ENCODE data around the gene SLC6A5.
A peak's percentile ranks its signal among the peaks of the same experiment; 100 is the strongest.

Gene SLC6A5

GRCh38 chr11:20626279-20626678, 26.9 kb downstream of the SLC6A5 start:
- no peak for DNase-seq

DNA sequence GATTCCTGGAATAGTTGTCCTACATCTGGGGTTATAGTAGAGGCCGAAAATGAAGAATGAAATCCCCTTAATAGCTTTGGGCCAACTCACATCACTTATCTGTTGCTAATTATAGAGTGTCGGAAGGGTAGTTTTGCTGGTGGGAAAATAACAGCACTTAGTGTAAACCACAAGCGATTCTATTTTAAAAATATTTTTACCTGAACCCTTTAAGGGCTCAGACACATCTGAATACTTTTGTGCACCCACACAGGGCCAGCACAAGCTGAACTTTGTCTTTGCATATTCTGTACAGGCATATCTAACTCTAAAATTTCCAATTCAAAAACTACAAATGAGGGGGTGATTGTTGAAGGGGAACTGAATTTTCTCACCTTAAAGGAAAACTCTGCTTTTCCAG, 27.6 kb downstream of the SLC6A5 start:
- no peak for DNase-seq

- no peak for DNase-seq
Observed at GRCh38 chr11:20627701-20628100, 28.3 kb downstream of the SLC6A5 start.

GRCh38 chr11:20631519-20632168, 32.2 kb downstream of the SLC6A5 start:
- DNase-seq: no peak

- DNase-seq: no peak
Observed at GRCh38 chr11:20632169-20632532, 32.7 kb downstream of the SLC6A5 start.

GRCh38 chr11:20634044-20634443, 34.6 kb downstream of the SLC6A5 start:
- no peak for DNase-seq

DNA sequence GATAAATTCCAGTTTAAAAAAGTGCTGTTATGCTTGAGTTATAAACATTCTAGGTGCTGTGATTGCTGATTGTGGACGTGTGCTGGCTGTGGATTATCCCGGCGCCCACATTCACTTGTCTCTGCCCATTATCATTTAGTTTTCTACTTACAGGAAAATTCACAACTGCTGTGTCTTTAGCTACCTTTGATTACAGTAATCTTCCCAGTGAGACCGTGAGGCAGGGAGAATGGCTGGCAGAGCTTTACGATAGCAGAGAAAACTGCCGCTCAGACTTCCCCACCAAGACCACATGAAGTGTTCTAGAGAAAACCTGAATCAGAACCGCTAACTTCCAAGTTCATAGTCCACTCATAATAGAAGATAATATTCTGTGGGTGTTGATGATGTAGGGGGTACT, 35.4 kb downstream of the SLC6A5 start:
- DNase-seq: no peak

- DNase-seq: no peak
Observed at GRCh38 chr11:20638074-20638473, 38.7 kb downstream of the SLC6A5 start.

GRCh38 chr11:20639688-20640087, 40.3 kb downstream of the SLC6A5 start:
- no peak for DNase-seq

DNA sequence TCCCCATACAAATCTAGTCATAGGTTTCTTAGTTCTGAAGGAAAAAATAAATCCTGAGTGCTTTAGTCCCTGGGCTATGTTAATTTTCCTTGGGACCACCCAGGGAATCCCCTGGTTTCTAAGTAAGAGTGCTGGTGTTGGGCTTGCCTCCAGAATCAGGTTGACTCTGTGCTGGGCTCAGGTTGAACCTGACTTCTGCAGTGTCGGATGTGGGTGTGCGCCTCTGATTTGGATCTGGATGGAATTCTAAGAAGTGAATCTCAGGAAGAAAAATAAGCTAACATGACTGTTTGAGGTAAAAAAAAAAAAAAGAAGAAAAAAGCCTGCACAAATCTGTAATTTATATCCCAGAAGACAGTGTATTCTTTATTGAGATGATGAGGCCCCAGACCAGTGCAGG, 41.0 kb downstream of the SLC6A5 start:
- DNase-seq: no peak

GRCh38 chr11:20644360-20644759, 45.0 kb downstream of the SLC6A5 start:
- no peak for DNase-seq

DNA sequence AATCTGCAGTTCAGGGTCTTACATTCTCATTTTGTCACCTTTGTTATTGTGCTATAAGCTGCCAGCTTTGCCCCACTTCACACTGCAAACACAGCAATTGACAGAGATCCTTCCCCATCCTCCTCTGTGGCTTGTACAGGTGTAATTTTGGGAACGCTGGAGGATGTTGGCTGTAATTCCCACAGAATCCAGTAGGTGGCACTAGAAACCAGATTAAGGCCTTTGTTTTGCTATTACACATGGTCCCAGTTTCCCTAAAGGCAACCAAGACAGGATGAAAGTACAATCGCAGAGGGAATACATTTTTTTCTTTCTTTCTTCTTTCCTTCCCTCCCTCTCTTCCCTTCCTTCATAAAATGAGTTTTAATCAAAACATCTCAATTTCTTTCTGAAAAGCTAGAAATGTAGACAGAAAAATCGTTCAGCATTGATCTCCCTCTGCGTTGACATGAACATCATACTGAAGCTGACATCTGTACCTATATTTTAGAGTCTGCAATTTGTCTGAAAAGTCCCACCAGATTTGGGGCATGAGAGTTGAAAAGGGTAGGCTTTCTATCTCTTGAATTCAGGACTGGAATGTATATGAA, 48.7 kb downstream of the SLC6A5 start:
- peak; percentile 41 to 57 for DNase-seq

DNA sequence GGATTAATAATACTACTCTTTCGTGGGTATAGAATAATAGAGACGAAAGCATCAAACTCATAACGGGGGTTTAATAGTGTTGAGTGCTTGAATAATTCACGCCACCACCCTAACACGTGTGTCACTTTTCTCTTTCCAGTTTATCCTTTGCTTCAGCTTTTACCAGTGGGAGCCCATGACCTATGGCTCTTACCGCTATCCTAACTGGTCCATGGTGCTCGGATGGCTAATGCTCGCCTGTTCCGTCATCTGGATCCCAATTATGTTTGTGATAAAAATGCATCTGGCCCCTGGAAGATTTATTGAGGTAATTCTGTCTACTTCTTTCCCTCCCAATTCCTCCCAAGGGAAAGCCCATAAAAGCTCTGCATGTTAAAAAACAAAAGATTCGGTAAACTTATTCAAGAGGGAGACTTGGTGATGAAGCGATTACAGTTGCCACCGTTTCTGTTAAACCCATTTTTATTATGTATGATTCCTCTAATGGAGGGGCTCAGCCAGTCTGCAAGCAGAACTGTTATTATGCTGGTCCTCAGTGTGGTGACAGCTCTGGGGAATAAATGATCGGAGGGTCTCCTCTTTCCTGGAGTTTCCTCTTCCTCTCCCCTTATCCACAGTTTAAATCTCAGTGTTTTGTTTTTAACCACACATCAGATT, 52.9 kb downstream of the SLC6A5 start:
- no peak for DNase-seq

GRCh38 chr11:20654038-20654437, 54.6 kb downstream of the SLC6A5 start:
- DNase-seq: no peak

GRCh38 chr11:20656901-20657300, 57.5 kb downstream of the SLC6A5 start:
- DNase-seq: no peak

DNA sequence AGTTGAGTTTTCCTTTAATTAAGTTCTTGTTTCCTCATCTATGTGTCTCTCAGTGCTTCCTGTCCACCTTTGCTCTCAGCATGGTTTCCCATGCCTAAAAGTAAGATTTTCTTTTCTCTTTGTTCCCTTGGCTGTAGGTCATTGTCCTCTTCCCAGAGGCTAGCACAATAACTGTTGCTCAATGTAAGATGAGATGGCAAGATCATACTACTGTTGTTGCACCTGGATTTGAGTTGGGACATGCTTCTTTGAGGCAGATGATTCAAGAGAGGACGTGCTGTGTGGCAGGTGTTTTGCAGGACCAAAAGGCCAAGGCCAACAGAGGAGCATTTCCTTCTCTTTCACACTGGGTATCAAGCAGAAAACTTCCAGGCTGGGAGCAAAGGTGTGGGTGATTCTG, 58.7 kb downstream of the SLC6A5 start:
- no peak for DNase-seq

DNA sequence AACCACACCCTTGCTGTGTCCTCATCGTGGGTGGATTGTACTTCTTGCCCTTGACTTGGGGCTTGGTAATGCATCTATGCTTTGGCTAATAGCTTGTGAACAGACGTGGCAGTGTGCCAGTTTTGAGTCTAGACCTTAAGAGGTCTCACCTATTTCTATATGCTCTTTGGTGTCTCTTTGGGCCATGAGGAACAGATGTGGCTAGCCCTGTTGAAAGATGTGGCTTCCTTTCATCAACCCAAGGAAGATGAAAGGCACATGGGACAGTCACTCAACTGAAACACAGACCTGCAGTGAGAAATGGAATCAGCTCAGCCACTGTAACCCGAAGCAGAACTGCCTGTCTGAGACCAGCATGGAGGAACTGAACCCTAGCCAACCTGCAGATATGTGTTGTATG, 62.0 kb downstream of the SLC6A5 start:
- DNase-seq: no peak

- DNase-seq: no peak
Observed at GRCh38 chr11:20661850-20662249, 62.4 kb downstream of the SLC6A5 start.

- DNase-seq: no peak
Observed at GRCh38 chr11:20668131-20668809, 68.9 kb downstream of the SLC6A5 start.

DNA sequence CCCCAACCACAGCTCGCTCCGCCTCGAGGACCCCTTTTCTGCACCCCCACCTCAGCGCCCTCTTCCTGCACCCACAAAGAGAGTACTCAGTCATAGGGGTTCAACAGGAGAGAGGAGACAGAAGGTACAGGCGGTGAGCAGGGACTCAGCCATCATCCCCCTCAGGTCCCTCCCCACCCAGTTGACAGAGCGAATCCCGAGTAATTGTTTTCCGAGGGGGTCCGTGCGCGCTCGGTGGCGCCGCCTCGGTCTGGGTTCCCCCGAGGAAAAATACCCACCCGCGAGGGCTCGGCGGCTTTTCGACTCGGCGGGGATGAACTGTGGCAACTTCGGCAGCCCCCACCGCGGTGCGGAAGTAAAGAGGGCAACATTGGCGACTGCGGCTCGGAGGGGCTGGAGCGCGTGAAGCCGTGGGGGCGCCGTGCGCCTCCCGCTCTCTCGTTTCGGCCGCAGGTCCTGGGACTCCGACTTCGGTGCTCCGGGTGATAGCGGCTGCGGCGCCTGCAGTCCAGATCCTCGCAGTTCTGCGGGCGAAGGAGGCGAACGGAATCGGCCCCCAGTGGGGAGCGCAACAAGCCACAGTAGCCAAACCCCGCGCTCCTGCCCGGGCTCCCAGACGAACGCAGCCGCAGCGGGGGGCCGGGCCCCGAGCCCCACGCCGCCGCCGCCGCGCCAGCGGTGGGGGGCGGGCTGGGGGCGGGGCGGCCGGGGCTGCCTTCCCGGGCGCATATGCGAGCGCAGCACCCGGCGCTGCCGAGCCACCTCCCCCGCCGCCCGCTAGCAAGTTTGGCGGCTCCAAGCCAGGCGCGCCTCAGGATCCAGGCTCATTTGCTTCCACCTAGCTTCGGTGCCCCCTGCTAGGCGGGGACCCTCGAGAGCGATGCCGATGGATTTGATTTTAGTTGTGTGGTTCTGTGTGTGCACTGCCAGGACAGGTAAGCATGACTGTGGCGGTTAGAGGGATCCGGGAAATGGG, 69.7 kb downstream of the SLC6A5 start, which contains the start of gene NELL1:
NELL1 (plus strand) TSS at position 743 of the 976 bp plus-strand sequence.
- no peak for DNase-seq

DNA sequence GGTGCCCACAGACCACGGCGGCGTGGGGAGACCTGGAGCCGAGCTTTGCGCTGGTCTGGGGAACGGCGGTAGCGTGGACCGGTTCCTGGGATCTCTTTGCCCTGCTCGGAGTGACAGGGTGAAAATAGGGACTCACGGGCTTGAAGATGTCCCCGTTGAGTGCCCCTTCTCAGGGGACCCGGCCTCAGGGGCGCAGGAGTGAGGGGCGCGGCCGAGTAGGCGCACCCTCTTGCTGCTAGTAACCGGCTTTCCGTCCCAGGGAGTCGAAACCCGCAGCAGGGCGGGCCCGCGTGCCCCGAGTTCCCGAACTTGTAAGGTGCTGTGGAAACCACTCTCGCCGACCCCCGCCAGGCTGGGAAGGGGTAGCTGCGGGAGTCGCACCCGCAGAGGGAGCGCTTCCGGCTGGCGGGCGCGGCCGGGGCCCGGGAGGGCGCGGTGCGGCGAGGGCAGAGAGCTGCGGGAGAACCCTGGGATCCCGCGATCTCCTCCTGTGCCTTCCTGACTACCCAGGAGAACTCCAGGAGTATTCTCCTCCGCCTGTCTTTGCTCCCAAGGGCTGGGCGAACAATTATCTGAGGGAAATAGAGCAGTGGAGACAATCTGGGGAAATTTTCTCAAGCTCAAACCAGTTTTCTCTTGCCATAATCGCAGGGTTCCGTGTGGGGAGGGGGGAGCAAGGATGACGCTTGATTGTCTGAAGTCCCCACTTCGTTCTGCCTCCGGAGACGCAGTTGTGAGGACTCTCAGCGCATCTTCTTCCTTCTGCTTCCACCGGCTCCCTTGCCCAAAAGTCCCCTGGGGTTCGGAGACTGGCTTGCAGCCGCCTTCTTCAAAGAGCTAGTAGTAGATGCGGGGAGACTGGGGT, 70.6 kb downstream of the SLC6A5 start:
- DNase-seq: no peak
